Fibroblast of lung (primary cell): Measurements from ENCODE around the gene STRADB. TPM values are rescaled to one million over a fixed set of nuclear protein-coding genes. Genes with fewer than 3 reads are reported as not detected.

Experiments
- DNase-seq, 2 donors: peaks; one replicate each; pipeline versions ENCODE4 v3.0.0 to v3.0.0-alpha.2; 2010; ENCODE audit warnings: low read depth in 2 of 2
- H2AFZ ChIP-seq: 2 replicates; pipeline ENCODE4 v1.5.1; 2012; ENCODE audit warnings: low read length, control low read depth, inconsistent platforms
- H3K27ac ChIP-seq: 2 replicates; pipeline ENCODE4 v1.5.1; 2011; ENCODE audit warnings: low read length, control low read depth; ENCODE audit not compliant: insufficient read depth
- H3K27me3 ChIP-seq: 2 replicates; pipeline ENCODE4 v1.5.1; 2011; ENCODE audit warnings: mild to moderate bottlenecking, low read length; ENCODE audit not compliant: control insufficient read depth, insufficient read depth
- H3K36me3 ChIP-seq: 2 replicates; pipeline ENCODE4 v1.5.1; 2011; ENCODE audit warnings: low read length; ENCODE audit not compliant: control insufficient read depth, insufficient read depth
- H3K4me1 ChIP-seq: 2 replicates; pipeline ENCODE4 v1.5.1; 2011; ENCODE audit warnings: low read length; ENCODE audit not compliant: control insufficient read depth, insufficient read depth; ENCODE audit errors: extremely low read depth
- H3K4me2 ChIP-seq: 2 replicates; pipeline ENCODE4 v1.5.1; 2011; ENCODE audit warnings: low read length, control low read depth; ENCODE audit not compliant: insufficient read depth; ENCODE audit errors: extremely low read depth
- H3K4me3 ChIP-seq, 4 experiments: fragments of 200-600 bp in 1 of 4; sonication (generic) in 1 of 4; replicated peaks in 1 of 4; 2 replicates each; pipeline ENCODE4 v1.5.1; 2011 to 2016; ENCODE audit warnings: low read length in 4 of 4, low read depth in 3 of 4, mild to moderate bottlenecking in 3 of 4, control low read depth in 2 of 4, inconsistent platforms in 1 of 4, mixed read lengths in 1 of 4; ENCODE audit not compliant: insufficient read depth in 1 of 4; ENCODE audit errors: control extremely low read depth in 1 of 4
- H3K79me2 ChIP-seq: 2 replicates; pipeline ENCODE4 v1.5.1; 2012; ENCODE audit warnings: mild to moderate bottlenecking, low read length, inconsistent platforms; ENCODE audit not compliant: control insufficient read depth, insufficient read depth
- H3K9ac ChIP-seq: 2 replicates; pipeline ENCODE4 v1.5.1; 2011; ENCODE audit warnings: mild to moderate bottlenecking, low read length, control low read depth; ENCODE audit not compliant: insufficient read depth
- H3K9me3 ChIP-seq: 2 replicates; pipeline ENCODE4 v1.5.1; 2012; ENCODE audit warnings: low read depth, low read length; ENCODE audit not compliant: control insufficient read depth, insufficient read depth
- H4K20me1 ChIP-seq: 2 replicates; pipeline ENCODE4 v1.5.1; 2011; ENCODE audit warnings: low read length; ENCODE audit not compliant: control insufficient read depth, insufficient read depth; ENCODE audit errors: extremely low read depth
- CTCF ChIP-seq, 2 donors: IDR thresholded peaks in 1 of 2; conservative IDR thresholded peaks in 1 of 2; 1 replicate in 1 of 2; 2 replicates in 1 of 2; pipeline ENCODE4 v1.5.1; 2011 to 2012; ENCODE audit warnings: low read length in 2 of 2, control low read depth in 1 of 2, inconsistent platforms in 1 of 2, low read depth in 1 of 2, mild to moderate bottlenecking in 1 of 2
- EZH2 ChIP-seq: IDR thresholded peaks from 2 replicates; pipeline ENCODE4 v1.5.1; 2012; ENCODE audit warnings: low read length, control low read depth, mild to moderate bottlenecking; ENCODE audit errors: missing control alignments
- polyA plus RNA-seq, 2 donors: library from polyadenylated mRNA; depleted of rRNA in 1 of 2; stranded (reverse) in 1 of 2; unstranded in 1 of 2; fragments of >200 nt; gene quantifications; 2 replicates each; pipeline ENCODE4 v1.2.1, GENCODE V29; 2011 to 2012; ENCODE audit warnings: missing spikeins in 1 of 2
- total RNA-seq: library from RNA; depleted of rRNA; stranded (reverse); fragments of >200 nt; gene quantifications from 2 replicates; pipeline ENCODE4 v1.2.1, GENCODE V29; 2014

The STRADB gene
- total and polyA plus RNA-seq, 2 donors (not counting 1 experiment from before 2014, with no cell fraction given) = 27.4 to 84.7 TPM

- H4K20me1 ChIP-seq = no peaks in the 10 kb centered on the region
- H3K4me3 ChIP-seq = no peak overlapping the region
- no peaks in the 10 kb centered on the region for H3K9me3 ChIP-seq
- H3K4me1 ChIP-seq = peaks cover 3% of the 10 kb centered on the region
- no peaks in the 10 kb centered on the region for H3K27me3 ChIP-seq
- no peak overlapping the region for H3K4me2 ChIP-seq
- H3K9ac ChIP-seq = no peak overlapping the region
- H3K79me2 ChIP-seq = no peaks in the 10 kb centered on the region
- TF ChIP-seq CTCF (conservative IDR thresholded peaks at IDR 0.05 in 1 of 2, IDR thresholded peaks at IDR 0.05 in 1 of 2; ENCODE audit: low read depth in 1 of 2, low read length in 2 of 2) (no peak), EZH2 (no peak)
- peak in 1 of 2 donors; percentile 70 for DNase-seq
- H3K36me3 ChIP-seq = no peaks in the 10 kb centered on the region
- no peak overlapping the region for H2AFZ ChIP-seq
- no peak overlapping the region for H3K27ac ChIP-seq
Measured at GRCh38 chr2:201513271-201513670, 61.7 kb downstream of the STRADB start.

- Histone ChIP-seq H2AFZ (no peak overlapping the region), H3K4me3 (no peak overlapping the region), H3K27me3 (no peaks in the 10 kb centered on the region), H3K79me2 (no peaks in the 10 kb centered on the region), H4K20me1 (no peaks in the 10 kb centered on the region), H3K27ac (no peak overlapping the region), H3K4me1 (peaks cover 3% of the 10 kb centered on the region), H3K36me3 (no peaks in the 10 kb centered on the region), H3K4me2 (no peak overlapping the region), H3K9me3 (no peaks in the 10 kb centered on the region), H3K9ac (no peak overlapping the region)
- no peak for TF ChIP-seq CTCF (conservative IDR thresholded peaks at IDR 0.05 in 1 of 2, IDR thresholded peaks at IDR 0.05 in 1 of 2; ENCODE audit: low read depth in 1 of 2, low read length in 2 of 2)
- no peak for DNase-seq
Measured at GRCh38 chr2:201515573-201516246, 64.2 kb downstream of the STRADB start.

GRCh38 chr2:201517094-201517493 is 65.6 kb downstream of the STRADB start:
- peak in 1 of 2 donors; percentile 77 for DNase-seq
- H3K4me1 ChIP-seq = peaks cover 3% of the 10 kb centered on the region
- TF ChIP-seq EZH2 = no peak
- no peak for TF ChIP-seq CTCF (conservative IDR thresholded peaks at IDR 0.05 in 1 of 2, IDR thresholded peaks at IDR 0.05 in 1 of 2; ENCODE audit: low read depth in 1 of 2, low read length in 2 of 2)
- H3K4me3 ChIP-seq = no peak overlapping the region
- no peaks in the 10 kb centered on the region for H3K79me2 ChIP-seq
- H3K9ac ChIP-seq = no peak overlapping the region
- H3K36me3 ChIP-seq = no peaks in the 10 kb centered on the region
- H2AFZ ChIP-seq = no peak overlapping the region
- no peak overlapping the region for H3K27ac ChIP-seq
- H3K9me3 ChIP-seq = no peaks in the 10 kb centered on the region
- H3K4me2 ChIP-seq = no peak overlapping the region
- no peaks in the 10 kb centered on the region for H4K20me1 ChIP-seq
- no peaks in the 10 kb centered on the region for H3K27me3 ChIP-seq
